ENCODE results near the gene FIBCD1.
"Not testable (repeated sequence)": the region's sequence is repeated elsewhere in the genome, so short reads cannot be mapped to it uniquely, and the experiment has no call there.

FIBCD1 gene

GRCh38 chr9:130973686-130974281 lies 34.7 kb upstream of the FIBCD1 start:
- no peak overlapping the region for H3K4me3 ChIP-seq (ENCODE audit: low read depth, low read length)

GRCh38 chr9:130972957-130973685 lies 34.1 kb upstream of the FIBCD1 start:
- H3K4me3 ChIP-seq (ENCODE audit: low read depth, low read length), result no peak overlapping the region

- no peak overlapping the region for H3K4me3 ChIP-seq (ENCODE audit: low read depth, low read length)
Observed at GRCh38 chr9:130972277-130972956, 33.4 kb upstream of the FIBCD1 start.

GRCh38 chr9:130971294-130971849 lies 32.3 kb upstream of the FIBCD1 start:
- H3K4me3 ChIP-seq (ENCODE audit: low read depth, low read length), result no peak overlapping the region

GRCh38 chr9:130970855-130971254 lies 31.8 kb upstream of the FIBCD1 start:
- no peak overlapping the region for H3K4me3 ChIP-seq (ENCODE audit: low read depth, low read length)

- H3K4me3 ChIP-seq (ENCODE audit: low read depth, low read length), result no peak overlapping the region
Observed at GRCh38 chr9:130970052-130970451, 31.0 kb upstream of the FIBCD1 start.

- H3K4me3 ChIP-seq (ENCODE audit: low read depth, low read length), result no peak overlapping the region
Observed at GRCh38 chr9:130965680-130966079, 26.6 kb upstream of the FIBCD1 start.

GRCh38 chr9:130963916-130964315 lies 24.9 kb upstream of the FIBCD1 start:
- H3K4me3 ChIP-seq (ENCODE audit: low read depth, low read length), result no peak overlapping the region

GRCh38 chr9:130963337-130963908 lies 24.4 kb upstream of the FIBCD1 start:
- H3K4me3 ChIP-seq (ENCODE audit: low read depth, low read length), result no peak overlapping the region

- H3K4me3 ChIP-seq (ENCODE audit: low read depth, low read length), result no peak overlapping the region
Observed at GRCh38 chr9:130962418-130963316, 23.6 kb upstream of the FIBCD1 start.

- H3K4me3 ChIP-seq (ENCODE audit: low read depth, low read length), result no peak overlapping the region
Observed at GRCh38 chr9:130961511-130962300, 22.7 kb upstream of the FIBCD1 start.

GRCh38 chr9:130960522-130961378 lies 21.7 kb upstream of the FIBCD1 start:
- no peak overlapping the region for H3K4me3 ChIP-seq (ENCODE audit: low read depth, low read length)

- no peak overlapping the region for H3K4me3 ChIP-seq (ENCODE audit: low read depth, low read length)
Observed at GRCh38 chr9:130959809-130960334, 20.8 kb upstream of the FIBCD1 start.

- H3K4me3 ChIP-seq (ENCODE audit: low read depth, low read length), result not testable (repeated sequence)
Observed at GRCh38 chr9:130958564-130958963, 19.5 kb upstream of the FIBCD1 start.

GRCh38 chr9:130957451-130958203 lies 18.6 kb upstream of the FIBCD1 start:
- no peak overlapping the region for H3K4me3 ChIP-seq (ENCODE audit: low read depth, low read length)

GRCh38 chr9:130956636-130957450 lies 17.8 kb upstream of the FIBCD1 start:
- no peak overlapping the region for H3K4me3 ChIP-seq (ENCODE audit: low read depth, low read length)

All from iPS-11a (cell line).